Neuronal stem cell (in vitro differentiated cells): ENCODE data around the gene KRTAP3-1.

ENCODE experiments used
- DNase-seq: peaks from one replicate; pipeline ENCODE4 v3.0.0-alpha.2; 2013; ENCODE audit warnings: low spot score
- H2AFZ ChIP-seq: one replicate; pipeline ENCODE4 v1.6.1; 2013; ENCODE audit warnings: mild to moderate bottlenecking, low read length, inconsistent platforms
- H2AK5ac ChIP-seq: 2 replicates; pipeline ENCODE4 v1.6.1; 2013; ENCODE audit warnings: low read depth, mild to moderate bottlenecking, inconsistent platforms, low read length, moderate library complexity, mixed read lengths
- H2BK120ac ChIP-seq: 2 replicates; pipeline ENCODE4 v1.6.1; 2013; ENCODE audit warnings: low read depth, mild to moderate bottlenecking, inconsistent platforms, low read length, moderate library complexity, mixed read lengths
- H2BK12ac ChIP-seq: one replicate; pipeline ENCODE4 v1.6.1; 2013; ENCODE audit warnings: low read length, inconsistent platforms
- H2BK15ac ChIP-seq: 2 replicates; pipeline ENCODE4 v1.6.1; 2013; ENCODE audit warnings: mild to moderate bottlenecking, low read length, inconsistent platforms, mixed read lengths
- H2BK5ac ChIP-seq: one replicate; pipeline ENCODE4 v1.6.1; 2013; ENCODE audit warnings: inconsistent platforms, mild to moderate bottlenecking, low read length, moderate library complexity
- H3K14ac ChIP-seq: one replicate; pipeline ENCODE4 v1.6.1; 2013; ENCODE audit warnings: low read length, inconsistent platforms
- H3K18ac ChIP-seq: 2 replicates; pipeline ENCODE4 v1.6.1; 2013; ENCODE audit warnings: low read length, inconsistent platforms
- H3K23ac ChIP-seq: 2 replicates; pipeline ENCODE4 v1.6.1; 2013; ENCODE audit warnings: low read depth, mild to moderate bottlenecking, mixed read lengths, low read length, inconsistent platforms; ENCODE audit not compliant: poor library complexity
- H3K27ac ChIP-seq: replicated peaks from 3 replicates; pipeline ENCODE4 v1.5.1; 2013; ENCODE audit warnings: low read length, inconsistent platforms
- H3K27me3 ChIP-seq, 3 experiments: 2 replicates each; pipeline ENCODE4 v1.6.1; 2013; ENCODE audit warnings: low read length in 3 of 3, mild to moderate bottlenecking in 2 of 3, inconsistent platforms in 1 of 3, low read depth in 1 of 3, mixed read lengths in 1 of 3, moderate library complexity in 1 of 3; ENCODE audit not compliant: control insufficient read depth in 3 of 3, insufficient read depth in 3 of 3
- H3K36me3 ChIP-seq, 2 donors: replicated peaks in 1 of 2; 2 replicates each; pipeline ENCODE4 v1.6.1; 2013; ENCODE audit warnings: low read length in 2 of 2; ENCODE audit not compliant: control insufficient read depth in 2 of 2, insufficient read depth in 2 of 2
- H3K4ac ChIP-seq: 2 replicates; pipeline ENCODE4 v1.6.1; 2013; ENCODE audit warnings: inconsistent platforms, mild to moderate bottlenecking, low read length, moderate library complexity
- H3K4me1 ChIP-seq, 2 donors: 1 replicate in 1 of 2; 2 replicates in 1 of 2; pipeline ENCODE4 v1.6.1; 2013; ENCODE audit warnings: low read length in 2 of 2, low read depth in 1 of 2; ENCODE audit not compliant: control insufficient read depth in 2 of 2, insufficient read depth in 1 of 2
- H3K4me2 ChIP-seq: one replicate; pipeline ENCODE4 v1.6.1; 2013; ENCODE audit warnings: mild to moderate bottlenecking, low read length, inconsistent platforms; ENCODE audit not compliant: insufficient read depth, poor library complexity, severe bottlenecking
- H3K4me3 ChIP-seq, 2 donors: 2 replicates each; pipeline ENCODE4 v1.5.1; 2013; ENCODE audit warnings: low read length in 2 of 2, mild to moderate bottlenecking in 2 of 2, inconsistent platforms in 1 of 2, moderate library complexity in 1 of 2
- H3K79me1 ChIP-seq: one replicate; pipeline ENCODE4 v1.6.1; 2013; ENCODE audit warnings: low read depth, mild to moderate bottlenecking, inconsistent platforms, low read length, moderate library complexity
- H3K9ac ChIP-seq: one replicate; pipeline ENCODE4 v1.6.1; 2013; ENCODE audit warnings: mild to moderate bottlenecking, low read depth, low read length, inconsistent platforms; ENCODE audit not compliant: poor library complexity
- H3K9me3 ChIP-seq, 2 donors: replicated peaks in 1 of 2; 2 replicates each; pipeline versions ENCODE3 to v1.6.1; 2013; ENCODE audit warnings: low read length in 2 of 2, mild to moderate bottlenecking in 2 of 2, inconsistent platforms in 1 of 2, low read depth in 1 of 2, mixed read lengths in 1 of 2, moderate library complexity in 1 of 2; ENCODE audit not compliant: control insufficient read depth in 2 of 2, insufficient read depth in 1 of 2
- H4K8ac ChIP-seq: one replicate; pipeline ENCODE4 v1.6.1; 2013; ENCODE audit warnings: low read depth, mild to moderate bottlenecking, inconsistent platforms, low read length, moderate library complexity
- H4K91ac ChIP-seq: one replicate; pipeline ENCODE4 v1.6.1; 2013; ENCODE audit warnings: low read length, low read depth, mild to moderate bottlenecking, inconsistent platforms; ENCODE audit not compliant: poor library complexity
- WGBS, 2 donors: extraction: QIAGEN DNeasy Blood & Tissue Kit; methylation state at CpG; one replicate each; pipeline ENCODE4 v1.1.7; 2013; ENCODE audit warnings: missing lambda C conversion rate in 2 of 2, mixed read lengths in 1 of 2; ENCODE audit not compliant: insufficient read length in 2 of 2, insufficient replicate concordance in 1 of 2; ENCODE audit errors: extremely low coverage in 2 of 2; 5-methylcytosine and 5-hydroxymethylcytosine counted together

KRTAP3-1 gene

GRCh38 chr17:40997361-40997760 lies 11.6 kb downstream of the KRTAP3-1 start:
- no peak overlapping the region for H3K9ac ChIP-seq
- H2BK15ac ChIP-seq = no peak overlapping the region
- no peak overlapping the region for H3K27ac ChIP-seq
- H4K91ac ChIP-seq = no peak overlapping the region
- H2AFZ ChIP-seq = no peak overlapping the region
- H3K4ac ChIP-seq = no peak overlapping the region
- H3K18ac ChIP-seq = no peak overlapping the region
- no peak for DNase-seq
- no peaks in the 10 kb centered on the region for H3K79me1 ChIP-seq
- peaks cover 0 to 2% of the 10 kb centered on the region in 2 donors for H3K4me1 ChIP-seq
- H3K4me3 ChIP-seq = no peak overlapping the region
- H2BK120ac ChIP-seq = no peak overlapping the region
- no peaks in the 10 kb centered on the region for H3K9me3 ChIP-seq
- no peak overlapping the region for H3K4me2 ChIP-seq
- no peak overlapping the region for H4K8ac ChIP-seq
- H3K23ac ChIP-seq = no peak overlapping the region
- WGBS, 2 donors = no CpG with 5 or more reads among the region's 2 CpGs
- peaks cover 0 to 3% (median 0%) of the 10 kb centered on the region in 3 experiments for H3K27me3 ChIP-seq
- no peak overlapping the region for H2AK5ac ChIP-seq
- H3K14ac ChIP-seq = no peak overlapping the region
- no peak overlapping the region for H2BK12ac ChIP-seq
- no peak overlapping the region for H2BK5ac ChIP-seq
- H3K36me3 ChIP-seq = no peaks in the 10 kb centered on the region

- Histone ChIP-seq H2BK5ac (no peak overlapping the region), H2AFZ (no peak overlapping the region), H3K4me2 (no peak overlapping the region), H3K4me3 (no peak overlapping the region), H3K4me1 (peaks cover 0 to 2% of the 10 kb centered on the region in 2 donors), H3K9me3 (no peaks in the 10 kb centered on the region), H3K18ac (no peak overlapping the region), H3K79me1 (no peaks in the 10 kb centered on the region), H4K91ac (no peak overlapping the region), H2BK120ac (no peak overlapping the region), H3K36me3 (no peaks in the 10 kb centered on the region), H3K14ac (no peak overlapping the region), H2BK15ac (no peak overlapping the region), H3K23ac (no peak overlapping the region), H2BK12ac (no peak overlapping the region), H3K4ac (no peak overlapping the region), H3K27me3 (peaks cover 0 to 3% (median 0%) of the 10 kb centered on the region in 3 experiments), H3K27ac (no peak overlapping the region), H4K8ac (no peak overlapping the region), H2AK5ac (no peak overlapping the region), H3K9ac (no peak overlapping the region)
- WGBS, 2 donors = no CpG with 5 or more reads among the region's 4 CpGs
- DNase-seq = no peak
These were observed 12.1 kb downstream of the KRTAP3-1 start for GRCh38 chr17:40996829-40997228.

GRCh38 chr17:40995116-40995515 lies 13.8 kb downstream of the KRTAP3-1 start:
- no peak overlapping the region for H2BK12ac ChIP-seq

GRCh38 chr17:40993839-40994238 lies 15.1 kb downstream of the KRTAP3-1 start, which contains the start of gene KRTAP3-3:
TSS of gene KRTAP3-3 (minus strand) at chr17:40994164. CDS start at chr17:40994097, 67 bp downstream.
- DNase-seq = no peak
- H3K23ac ChIP-seq = no peak within 1 kb of the TSS
- no peak within 1 kb of the TSS for H2BK15ac ChIP-seq
- no peak within 1 kb of the TSS for H2AK5ac ChIP-seq
- H3K79me1 ChIP-seq = no peaks in the 10 kb centered on the region
- no peak within 1 kb of the TSS for H2BK5ac ChIP-seq
- no peak within 1 kb of the TSS for H3K9ac ChIP-seq
- no peaks in the 10 kb centered on the region for H3K9me3 ChIP-seq
- no peak within 1 kb of the TSS for H3K4ac ChIP-seq
- no peak within 1 kb of the TSS for H4K91ac ChIP-seq
- no peak within 1 kb of the TSS for H3K4me3 ChIP-seq
- no peak within 1 kb of the TSS for H2BK120ac ChIP-seq
- H3K4me2 ChIP-seq = no peak within 1 kb of the TSS
- peaks cover 0 to 2% of the 10 kb centered on the region in 2 donors for H3K4me1 ChIP-seq
- no peak within 1 kb of the TSS for H2BK12ac ChIP-seq
- H3K14ac ChIP-seq = no peak within 1 kb of the TSS
- WGBS, 2 donors = no CpG with 5 or more reads among the region's 4 CpGs
- peaks cover 0 to 3% (median 0%) of the 10 kb centered on the region in 3 experiments for H3K27me3 ChIP-seq
- no peak within 1 kb of the TSS for H4K8ac ChIP-seq
- no peak within 1 kb of the TSS for H3K27ac ChIP-seq
- peak within 1 kb of the TSS; percentile 80 for H3K18ac ChIP-seq
- no peak within 1 kb of the TSS for H2AFZ ChIP-seq
- H3K36me3 ChIP-seq = no peaks in the 10 kb centered on the region

More at GRCh38 chr17:40995116-40995515, 13.8 kb downstream of the KRTAP3-1 start:
- Histone ChIP-seq H2BK120ac (no peak overlapping the region), H2AFZ (no peak overlapping the region), H3K27me3 (peaks cover 0 to 3% (median 0%) of the 10 kb centered on the region in 3 experiments), H2AK5ac (no peak overlapping the region), H4K91ac (no peak overlapping the region), H3K9ac (no peak overlapping the region), H3K14ac (no peak overlapping the region), H3K18ac (no peak overlapping the region), H3K4me1 (peaks cover 0 to 2% of the 10 kb centered on the region in 2 donors), H4K8ac (no peak overlapping the region), H3K27ac (no peak overlapping the region), H3K23ac (no peak overlapping the region), H3K4ac (no peak overlapping the region), H3K4me2 (no peak overlapping the region), H3K36me3 (no peaks in the 10 kb centered on the region), H3K79me1 (no peaks in the 10 kb centered on the region), H3K4me3 (no peak overlapping the region), H2BK5ac (no peak overlapping the region), H2BK15ac (no peak overlapping the region), H3K9me3 (no peaks in the 10 kb centered on the region)
- DNase-seq = no peak
- WGBS, 2 donors = no CpG with 5 or more reads among the region's 1 CpG
